Endothelial cell of umbilical vein (primary cell): ENCODE measurements around the gene DDX24.

ENCODE experiments used
- CTCF ChIP-seq, 2 donors: IDR thresholded peaks; 1 replicate in 1 of 2; 2 replicates in 1 of 2; pipeline ENCODE4 v1.5.1; 2011; ENCODE audit warnings: low read length in 2 of 2, mild to moderate bottlenecking in 2 of 2, moderate library complexity in 2 of 2, control low read depth in 1 of 2, inconsistent platforms in 1 of 2, low read depth in 1 of 2; ENCODE audit not compliant: insufficient read depth in 1 of 2; ENCODE audit errors: extremely low read depth in 1 of 2
- EZH2 ChIP-seq: IDR thresholded peaks from 2 replicates; pipeline ENCODE4 v1.6.1; 2012; ENCODE audit warnings: borderline replicate concordance, low read depth, mild to moderate bottlenecking, moderate library complexity, low read length, inconsistent platforms; ENCODE audit not compliant: severe bottlenecking
- GATA2 ChIP-seq: IDR thresholded peaks from 2 replicates; pipeline ENCODE4 v1.7.0; 2011; ENCODE audit warnings: low read depth, mild to moderate bottlenecking, moderate library complexity, mixed read lengths, low read length; ENCODE audit not compliant: insufficient read length, insufficient read depth
- MAX ChIP-seq: IDR thresholded peaks from 2 replicates; pipeline ENCODE4 v1.6.1; 2011; ENCODE audit not compliant: insufficient read depth, insufficient read length
- MYC ChIP-seq: IDR thresholded peaks from one replicate; pipeline ENCODE4 v1.6.1; 2011; ENCODE audit warnings: mild to moderate bottlenecking, low read depth, low read length
- POLR2A ChIP-seq: IDR thresholded peaks from 2 replicates; pipeline ENCODE4 v1.6.1; 2012; ENCODE audit warnings: low read depth, mild to moderate bottlenecking, control low read depth, low read length
- POLR2AphosphoS5 ChIP-seq: IDR thresholded peaks from 2 replicates; pipeline ENCODE4 v1.6.1; 2012; ENCODE audit warnings: low read depth, mild to moderate bottlenecking, control low read depth, low read length, moderate library complexity; ENCODE audit not compliant: insufficient read depth

GRCh38 chr14:94101748-94102147, 20.7 kb upstream of the DDX24 start:
- TF ChIP-seq POLR2A (no peak), CTCF (IDR thresholded peaks at IDR 0.05; ENCODE audit: extremely low read depth in 1 of 2, insufficient read depth in 1 of 2, low read depth in 1 of 2, low read length in 2 of 2) (no peak), MAX (no peak), POLR2AphosphoS5 (no peak), GATA2 (no peak), EZH2 (no peak), MYC (no peak)
